Inflammatory macrophage treated with lipopolysaccharide for 1 hour (primary cell): ENCODE data around the gene MAD2L2.

Experiments
- DNase-seq, 2 donors: peaks; one replicate each; pipeline ENCODE4 v3.0.0-alpha.2; 2020 to 2022

Gene MAD2L2

DNA sequence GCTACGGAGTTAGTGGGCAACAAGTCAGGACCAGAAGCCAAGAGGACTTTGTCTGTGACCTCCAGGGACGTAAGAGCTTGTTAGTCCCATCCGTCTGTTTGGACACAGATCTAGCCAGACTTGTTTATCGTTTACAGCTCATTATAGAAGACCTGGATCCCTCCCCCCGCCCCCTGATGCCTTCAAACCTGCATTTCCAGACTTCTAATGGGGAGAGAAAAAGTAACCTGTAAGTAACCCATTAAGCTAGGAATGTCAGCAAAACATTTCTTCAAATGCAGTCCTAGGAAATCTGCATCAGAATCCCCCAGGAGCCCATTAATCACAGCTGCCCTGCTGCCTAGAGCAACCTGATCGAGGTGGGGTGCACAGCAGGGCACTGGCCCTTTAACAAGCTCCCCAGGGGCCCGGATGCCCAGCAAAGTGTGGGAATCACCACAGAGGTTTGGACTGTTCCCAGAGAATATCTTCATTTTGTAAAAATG lies 1.4 kb upstream of the MAD2L2 start:
- DNase-seq = no peak

- DNase-seq = no peak
These were observed 478 bp downstream of the MAD2L2 start for GRCh38 chr1:11680270-11681070.

GRCh38 chr1:11678442-11678841 lies 2.5 kb downstream of the MAD2L2 start:
- no peak for DNase-seq

DNA sequence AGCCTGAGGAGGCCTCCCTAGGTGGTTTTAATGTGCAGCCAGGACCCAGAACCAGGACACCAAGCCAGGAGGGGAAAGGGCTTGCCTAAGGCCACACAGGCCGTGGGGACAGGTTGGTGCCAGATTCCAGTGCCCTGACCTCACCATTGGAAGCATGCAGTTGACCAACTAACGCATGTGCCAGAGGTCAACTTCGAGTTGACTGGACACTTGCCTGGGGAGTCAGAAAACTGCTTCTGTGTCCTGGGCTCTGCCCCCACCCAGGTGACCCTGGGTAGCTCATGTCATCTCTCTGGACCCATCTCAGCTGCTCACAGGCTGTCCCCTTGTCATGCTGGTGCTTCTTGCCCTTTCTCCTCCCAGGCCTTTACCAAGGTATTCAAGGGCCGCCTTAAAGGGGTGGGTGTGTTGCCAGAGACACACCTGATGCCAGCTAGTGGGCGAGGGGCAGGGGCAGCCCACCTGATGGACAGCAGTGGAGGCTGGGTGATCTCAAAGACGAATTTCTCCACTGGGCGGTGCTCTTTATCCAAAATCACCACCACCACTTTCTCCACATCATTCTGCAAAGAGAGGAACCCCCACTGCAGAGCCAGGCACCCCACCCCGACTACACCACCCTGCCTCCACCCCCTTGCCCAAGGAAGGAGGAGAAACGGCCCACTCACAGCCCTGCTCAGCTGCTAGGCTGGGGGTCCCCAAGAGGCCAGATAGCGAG lies 4.4 kb downstream of the MAD2L2 start:
- no peak for DNase-seq

GRCh38 chr1:11675325-11675724 lies 5.6 kb downstream of the MAD2L2 start:
- DNase-seq = no peak

GRCh38 chr1:11674488-11674887 lies 6.5 kb downstream of the MAD2L2 start:
- no peak for DNase-seq

GRCh38 chr1:11673089-11673769 lies 7.7 kb downstream of the MAD2L2 start:
- DNase-seq = no peak

DNA sequence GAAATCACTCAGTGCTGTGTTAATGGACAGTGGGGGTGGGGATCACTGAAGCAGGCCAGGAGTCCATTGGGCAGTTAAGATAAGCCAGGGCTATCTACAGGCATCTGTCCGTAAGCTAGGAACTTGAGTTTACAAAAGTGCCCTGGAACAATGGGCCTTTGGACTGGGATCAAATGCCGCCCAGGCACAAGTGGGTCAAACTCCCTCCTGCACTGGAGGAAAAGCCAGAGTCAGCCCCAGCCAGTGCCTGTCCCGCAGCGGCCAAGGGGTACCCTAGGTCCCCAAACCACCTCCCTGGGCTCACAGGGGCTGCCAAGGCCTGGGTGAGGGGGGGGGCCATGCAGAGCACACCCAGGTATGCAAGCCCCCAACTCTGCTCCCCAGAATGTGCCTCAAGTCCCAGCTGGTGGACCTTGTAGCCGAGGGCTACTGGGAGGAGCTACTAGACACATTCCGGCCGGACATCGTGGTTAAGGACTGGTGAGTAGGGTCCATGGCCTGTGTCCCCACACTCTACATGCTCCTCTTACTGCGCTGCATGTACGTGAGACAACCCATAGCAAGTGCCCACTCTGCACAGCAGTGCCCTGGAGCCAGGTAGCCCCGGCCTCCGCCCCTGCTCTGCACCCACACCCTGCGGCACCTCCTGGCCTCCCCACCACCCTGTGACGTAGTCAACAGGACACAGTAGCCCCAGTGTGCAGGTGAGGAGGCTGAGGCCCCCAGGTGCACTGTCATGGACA lies 9.2 kb downstream of the MAD2L2 start:
- no peak for DNase-seq

DNA sequence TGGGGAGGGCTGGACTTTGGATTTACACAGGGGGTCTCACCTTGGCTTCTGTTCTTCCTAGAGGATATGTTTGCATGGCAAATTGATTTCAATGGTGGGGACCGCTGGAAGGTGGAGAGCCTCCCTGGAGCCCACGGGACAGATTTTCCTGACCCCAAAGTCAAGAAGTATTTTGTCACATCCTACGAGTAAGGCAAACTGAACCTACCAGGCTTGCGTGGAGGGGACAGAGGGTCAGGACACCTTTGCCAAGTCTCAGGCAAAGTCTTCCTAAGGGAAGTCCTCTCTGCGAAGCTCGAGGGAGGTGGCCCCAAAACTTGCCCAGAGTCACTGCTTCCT lies 9.8 kb downstream of the MAD2L2 start:
- peak in 1 of 2 donors; percentile 24 for DNase-seq

GRCh38 chr1:11670747-11671146 lies 10.2 kb downstream of the MAD2L2 start:
- peak; percentile 44 to 47 for DNase-seq

GRCh38 chr1:11668516-11668915 lies 12.4 kb downstream of the MAD2L2 start:
- DNase-seq = no peak

DNA sequence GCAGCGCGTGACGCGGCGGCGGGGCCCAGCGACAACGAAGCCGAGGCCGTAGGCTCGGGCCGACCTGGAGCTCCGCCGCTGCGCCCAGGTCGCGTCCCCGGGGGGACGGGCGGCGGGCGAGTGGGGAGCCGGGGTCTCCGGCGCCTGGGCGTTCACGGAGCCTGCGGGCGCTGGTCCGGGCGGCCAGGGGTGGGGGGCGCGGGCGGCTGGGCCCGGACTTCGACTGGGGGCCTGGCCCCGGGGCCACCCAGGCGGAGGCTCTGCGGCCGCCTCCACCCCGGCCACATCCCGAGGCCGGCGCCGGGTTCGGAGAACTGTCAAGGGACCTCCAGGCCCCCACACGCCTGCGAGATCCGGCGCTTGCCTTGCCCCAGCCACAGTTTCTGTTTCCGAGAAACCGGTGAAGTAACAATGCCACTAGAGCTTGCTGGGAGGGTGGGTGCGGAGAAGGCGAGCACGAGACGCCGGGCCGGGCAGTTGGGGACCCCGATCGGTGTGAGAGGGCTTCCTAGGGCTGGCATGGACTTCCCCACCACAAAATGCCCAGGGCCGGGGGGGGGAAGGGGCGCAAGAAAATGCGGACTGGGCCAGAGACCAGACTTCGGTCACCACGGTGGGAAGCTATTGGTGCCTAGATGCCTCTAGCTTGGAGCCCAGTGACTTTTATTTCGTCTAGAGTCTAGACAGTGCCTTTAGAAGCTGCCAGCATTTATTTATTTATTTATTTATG lies 16.4 kb downstream of the MAD2L2 start:
- peak; percentile 53 to 56 for DNase-seq

DNA sequence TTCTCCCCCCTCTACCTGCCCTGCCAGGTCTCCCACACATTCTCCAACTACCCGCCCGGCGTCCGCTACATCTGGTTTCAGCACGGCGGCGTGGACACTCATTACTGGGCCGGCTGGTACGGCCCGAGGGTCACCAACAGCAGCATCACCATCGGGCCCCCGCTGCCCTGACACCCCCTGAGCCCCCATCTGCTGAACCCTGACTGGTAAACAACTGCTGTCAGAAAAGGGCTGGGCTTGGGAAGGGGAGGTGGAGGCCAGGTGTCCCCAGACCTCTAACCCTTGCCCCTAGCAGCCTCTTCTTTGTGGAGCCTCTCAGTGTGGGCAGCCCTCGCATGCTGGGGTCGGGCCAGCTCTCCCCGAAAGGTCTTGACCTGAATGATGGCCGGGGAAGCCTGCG lies 19.8 kb downstream of the MAD2L2 start:
- DNase-seq = no peak

DNA sequence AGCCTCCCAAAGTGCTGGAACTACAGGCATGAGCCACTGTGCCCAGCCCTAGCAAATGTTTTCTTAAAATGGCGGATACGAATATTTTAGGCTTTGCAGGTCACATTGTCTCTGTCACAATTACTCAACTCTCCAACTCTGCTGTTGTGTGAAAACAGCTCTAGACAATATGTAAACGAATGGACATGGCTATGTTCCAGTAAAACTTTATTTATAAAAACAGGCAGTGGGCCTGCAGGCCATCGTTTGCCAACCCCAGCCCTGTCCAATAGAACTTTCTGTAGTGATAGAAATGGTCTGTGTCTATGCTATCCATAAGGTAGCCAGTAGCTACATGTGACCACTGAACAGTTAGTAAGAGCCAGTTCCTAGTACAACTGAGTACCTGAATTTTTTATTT lies 21.2 kb downstream of the MAD2L2 start:
- DNase-seq = no peak

DNA sequence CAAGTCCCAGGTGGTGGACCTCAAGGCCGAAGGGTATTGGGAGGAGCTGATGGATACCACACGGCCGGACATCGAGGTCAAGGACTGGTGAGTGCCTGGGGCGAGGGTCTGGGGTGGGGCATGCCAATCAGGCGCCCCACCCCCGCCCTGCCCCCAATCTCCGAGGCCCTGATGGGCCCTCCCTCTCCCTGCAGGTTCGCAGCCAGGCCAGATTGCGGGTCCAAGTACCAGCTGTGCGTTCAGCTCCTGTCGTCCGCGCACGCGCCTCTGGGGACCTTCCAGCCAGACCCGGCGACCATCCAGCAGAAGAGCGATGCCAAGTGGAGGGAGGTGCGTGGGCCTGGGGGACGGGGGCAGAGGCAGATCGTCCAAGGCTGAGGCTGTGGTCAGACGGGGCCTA lies 22.4 kb downstream of the MAD2L2 start:
- DNase-seq = no peak

- DNase-seq = no peak
These were observed 23.3 kb downstream of the MAD2L2 start for GRCh38 chr1:11657654-11658053.

DNA sequence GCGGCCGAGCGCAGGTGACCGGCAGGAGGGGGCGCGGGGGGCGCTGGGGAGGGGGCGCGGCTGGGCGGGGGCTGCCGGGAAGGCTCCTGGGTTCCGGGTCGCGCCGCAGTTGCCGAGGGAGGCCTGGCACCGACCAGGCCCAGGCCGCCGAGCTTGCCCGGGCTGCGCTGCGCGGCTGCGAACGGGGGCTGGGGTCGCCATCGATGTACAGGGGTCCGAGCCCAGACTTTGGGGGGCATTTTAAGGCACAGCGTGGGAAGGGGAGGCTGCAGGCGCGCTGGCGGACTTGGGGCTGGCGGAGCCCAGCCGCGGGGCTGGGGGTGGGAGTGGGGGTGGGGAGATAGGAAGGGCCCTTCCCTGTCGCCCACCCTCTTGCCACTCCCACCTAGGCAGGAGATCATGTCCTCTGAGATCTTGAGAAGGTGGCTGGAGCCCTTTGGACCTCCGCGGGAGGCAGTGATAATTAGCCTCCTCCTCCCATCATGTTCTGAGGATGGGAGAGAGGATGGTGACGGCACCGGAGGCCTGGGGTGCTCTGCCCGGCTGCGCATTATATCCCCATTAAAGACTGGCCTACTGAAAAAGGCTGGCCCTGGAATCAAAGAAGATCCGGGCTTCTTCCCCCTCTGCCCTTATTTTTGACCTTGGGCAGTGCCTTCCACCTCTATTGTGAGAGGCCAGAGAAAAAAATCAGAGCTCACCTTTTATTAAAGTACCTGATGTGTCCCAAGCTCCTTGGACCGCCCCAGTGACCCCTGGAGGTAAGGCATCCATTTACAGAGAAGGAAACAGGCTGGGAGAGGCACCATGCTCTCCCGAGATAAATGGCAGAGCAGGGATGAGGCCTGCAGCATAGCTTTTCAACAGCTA lies 25.8 kb downstream of the MAD2L2 start:
- DNase-seq = no peak

DNA sequence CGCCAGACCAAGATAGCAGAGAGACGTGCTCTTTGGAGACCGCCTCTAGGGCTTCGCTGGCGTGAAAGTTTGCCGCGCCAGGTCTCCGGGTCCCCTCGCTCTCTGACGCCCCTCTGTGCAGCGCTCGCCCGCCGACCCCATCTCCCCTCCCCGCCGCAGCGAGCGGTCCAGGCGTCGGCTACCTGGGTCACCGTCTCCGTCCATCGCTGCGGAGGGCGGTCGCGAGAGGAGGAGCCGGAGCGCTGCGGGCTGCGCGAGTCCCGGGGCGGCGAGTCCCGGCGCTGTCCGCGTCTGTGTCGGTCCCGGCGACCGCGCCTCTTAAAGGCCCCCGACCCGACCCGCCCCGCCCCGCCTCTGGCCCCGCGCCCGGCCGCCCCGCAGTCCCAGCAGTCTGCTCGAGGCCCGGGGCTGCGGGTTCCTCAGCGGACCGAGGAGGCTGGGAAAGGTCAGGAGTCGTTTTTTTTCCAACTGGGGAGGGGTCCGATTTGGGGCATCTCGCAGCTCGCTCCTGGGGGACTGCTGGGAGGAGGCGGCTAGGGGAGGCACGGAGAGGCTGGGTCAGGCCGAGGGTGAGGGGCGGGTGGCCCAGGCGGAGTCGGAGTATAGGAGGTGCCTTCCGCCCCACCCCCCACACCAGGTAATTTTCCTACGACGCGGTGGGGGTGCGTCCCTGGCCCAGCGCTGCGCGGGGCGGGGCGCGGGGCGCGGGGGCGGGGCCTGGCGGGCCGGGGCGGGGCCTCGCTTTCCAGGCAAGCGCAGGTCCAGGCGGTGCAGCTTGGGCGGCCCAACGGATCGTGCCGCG lies 26.6 kb downstream of the MAD2L2 start, which contains the start of the genes FBXO2 and FBXO44:
FBXO2 (minus strand) TSS at position 293 of the 802 bp plus-strand sequence; CDS start at position 204, 89 bp downstream.
FBXO44 (plus strand) TSS at position 741 of the 802 bp plus-strand sequence. CDS start 959 bp downstream, outside the sequence.
- no peak for DNase-seq

DNA sequence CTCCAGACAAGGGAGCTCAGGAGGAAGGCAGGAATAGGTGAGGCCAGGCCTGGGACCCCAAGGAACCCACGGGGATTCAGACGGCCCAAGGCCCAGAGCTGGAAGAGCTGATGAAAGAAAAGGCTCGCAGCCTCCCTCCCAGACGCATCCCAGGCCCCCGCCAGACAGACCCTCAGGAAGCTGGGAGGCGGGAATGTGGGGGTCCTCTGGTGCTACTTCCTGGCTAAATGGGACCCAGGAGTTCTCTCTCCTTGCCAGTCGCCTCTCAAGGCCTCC lies 27.1 kb downstream of the MAD2L2 start:
- DNase-seq = no peak

GRCh38 chr1:11653101-11653860 lies 27.7 kb downstream of the MAD2L2 start:
- DNase-seq = no peak
